ENCODE measurements around the gene DHX32. TPM values are rescaled to one million over a fixed set of nuclear protein-coding genes. Genes with fewer than 3 reads are reported as not detected.

Gene DHX32
- total RNA-seq, 1 experiment from 2014 or later, result 32.2 TPM

DNA sequence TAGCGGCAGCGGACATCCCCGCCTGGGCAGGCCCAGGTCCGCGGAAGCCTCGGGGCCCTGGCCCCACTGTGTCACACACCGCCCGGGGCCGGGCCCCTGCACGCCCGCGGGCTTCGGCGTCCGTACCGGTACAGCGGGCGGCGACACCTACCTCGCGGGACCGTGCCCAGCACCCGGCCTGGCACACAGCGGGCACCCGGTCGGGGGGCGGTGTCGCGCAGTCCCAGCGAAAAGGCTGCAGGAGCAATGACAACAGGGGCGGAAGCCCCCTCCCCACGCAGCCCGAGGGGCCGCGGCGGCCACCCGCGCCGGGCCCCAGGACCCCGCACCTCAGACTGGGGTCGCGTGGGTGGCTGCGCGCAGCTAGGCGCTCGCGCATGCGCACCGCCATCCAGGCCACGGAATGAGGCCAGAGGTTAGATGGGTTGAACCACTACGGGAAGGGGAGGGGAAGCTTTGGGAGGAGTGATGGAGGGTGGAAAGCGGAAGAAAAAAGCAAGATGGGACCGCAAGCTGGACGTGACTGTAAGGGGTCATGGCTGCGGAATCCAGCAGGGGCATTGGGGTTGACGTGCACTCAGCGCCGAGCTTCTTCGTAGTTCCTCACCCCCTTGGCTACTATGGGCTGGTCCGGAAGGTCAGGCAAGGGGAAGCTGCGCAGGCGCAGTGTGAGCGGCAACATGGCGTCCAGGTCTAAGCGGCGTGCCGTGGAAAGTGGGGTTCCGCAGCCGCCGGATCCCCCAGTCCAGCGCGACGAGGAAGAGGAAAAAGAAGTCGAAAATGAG, 58.0 kb downstream of the DHX32 start, which contains the start of the genes BCCIP and UROS:
Gene BCCIP, plus strand, starts transcription at position 669 of the 785 bp plus-strand sequence. Its CDS starts 12 bp downstream, at position 681.
Gene UROS, minus strand, starts transcription at position 381 of the 785 bp plus-strand sequence. CDS start 6,759 bp downstream, outside the sequence.
- CTCF ChIA-PET, result no interaction called here
- intact Hi-C loops (cut with micrococcal nuclease; ENCODE audit: unreplicated experiment), result no loop called here
- H3K4me3 Mint-ChIP-seq (ENCODE audit: low read depth, unreplicated experiment), result no peak within 1 kb of the TSS
- DNase-seq, result peak; percentile 79
- TF ChIP-seq, protein P1, sequence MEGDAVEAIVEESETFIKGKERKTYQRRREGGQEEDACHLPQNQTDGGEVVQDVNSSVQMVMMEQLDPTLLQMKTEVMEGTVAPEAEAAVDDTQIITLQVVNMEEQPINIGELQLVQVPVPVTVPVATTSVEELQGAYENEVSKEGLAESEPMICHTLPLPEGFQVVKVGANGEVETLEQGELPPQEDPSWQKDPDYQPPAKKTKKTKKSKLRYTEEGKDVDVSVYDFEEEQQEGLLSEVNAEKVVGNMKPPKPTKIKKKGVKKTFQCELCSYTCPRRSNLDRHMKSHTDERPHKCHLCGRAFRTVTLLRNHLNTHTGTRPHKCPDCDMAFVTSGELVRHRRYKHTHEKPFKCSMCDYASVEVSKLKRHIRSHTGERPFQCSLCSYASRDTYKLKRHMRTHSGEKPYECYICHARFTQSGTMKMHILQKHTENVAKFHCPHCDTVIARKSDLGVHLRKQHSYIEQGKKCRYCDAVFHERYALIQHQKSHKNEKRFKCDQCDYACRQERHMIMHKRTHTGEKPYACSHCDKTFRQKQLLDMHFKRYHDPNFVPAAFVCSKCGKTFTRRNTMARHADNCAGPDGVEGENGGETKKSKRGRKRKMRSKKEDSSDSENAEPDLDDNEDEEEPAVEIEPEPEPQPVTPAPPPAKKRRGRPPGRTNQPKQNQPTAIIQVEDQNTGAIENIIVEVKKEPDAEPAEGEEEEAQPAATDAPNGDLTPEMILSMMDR (IDR thresholded peaks at IDR 0.05; ENCODE audit: unreplicated experiment), result no peak
- peaks cover 14% of the 10 kb centered on the region for H3K36me3 Mint-ChIP-seq (ENCODE audit: insufficient read depth, unreplicated experiment)
- H3K27ac Mint-ChIP-seq (ENCODE audit: unreplicated experiment), result no peak within 1 kb of the TSS
- H3K27me3 Mint-ChIP-seq (ENCODE audit: unreplicated experiment), result no peaks in the 10 kb centered on the region
- H3K9me3 Mint-ChIP-seq (ENCODE audit: low read depth, unreplicated experiment), result no peaks in the 10 kb centered on the region
- peaks cover 11% of the 10 kb centered on the region for H3K4me1 Mint-ChIP-seq (ENCODE audit: low read depth, unreplicated experiment)
- BruUV-seq (replicated peaks), result no TSS peak

DNA sequence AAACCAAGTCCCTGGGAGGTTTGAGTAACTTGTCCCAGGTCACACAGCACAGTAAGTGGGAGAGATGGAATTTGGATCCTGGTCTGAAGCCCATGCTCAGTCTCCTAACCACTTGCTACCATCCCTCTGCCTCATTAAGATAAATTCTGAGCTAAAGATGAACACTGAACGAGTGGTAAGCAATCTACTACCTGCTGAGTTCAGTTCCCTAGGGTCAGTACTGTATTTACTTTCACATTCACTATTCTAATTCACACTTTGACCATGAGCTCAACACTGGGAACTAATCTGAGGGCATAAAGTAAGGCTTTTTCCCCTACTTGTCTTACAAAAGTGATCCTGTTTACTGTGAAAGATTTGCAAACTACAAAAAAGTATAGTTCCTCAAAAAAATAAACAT, 60.4 kb downstream of the DHX32 start:
- H3K9me3 Mint-ChIP-seq (ENCODE audit: low read depth, unreplicated experiment), result no peaks in the 10 kb centered on the region

DNA sequence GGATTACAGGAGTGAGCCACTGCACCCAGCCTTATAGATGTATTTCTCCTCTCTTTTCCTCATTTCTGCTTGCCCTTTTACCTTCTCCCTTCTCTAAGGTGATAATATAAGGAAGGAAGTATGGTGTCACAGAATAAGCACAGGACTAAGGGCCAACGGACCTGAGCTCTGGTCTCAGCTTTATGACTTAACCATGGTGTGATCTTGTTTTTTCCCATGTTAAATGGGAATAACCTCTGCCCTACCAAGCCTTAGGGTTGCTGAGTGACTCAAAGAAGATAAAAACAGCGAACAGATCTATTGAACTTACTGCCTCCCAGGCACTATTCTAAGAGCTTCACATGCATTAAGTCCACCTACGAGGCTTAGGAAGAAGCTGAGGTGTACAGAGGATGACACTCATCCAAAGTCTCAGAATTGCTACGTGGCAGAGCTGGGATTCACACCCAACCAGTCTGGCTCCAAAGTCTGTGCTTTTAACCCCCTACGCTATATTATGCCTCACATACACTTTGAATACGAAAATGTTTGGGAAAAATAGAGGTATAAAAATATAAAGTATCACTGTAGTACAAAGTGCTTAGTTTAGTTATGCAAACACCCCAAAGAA, 63.6 kb downstream of the DHX32 start:
- Mint-ChIP-seq H3K27me3 (ENCODE audit: unreplicated experiment) (no peaks in the 10 kb centered on the region), H3K36me3 (ENCODE audit: insufficient read depth, unreplicated experiment) (peaks cover 5% of the 10 kb centered on the region), H3K27ac (ENCODE audit: unreplicated experiment) (no peak overlapping the region), H3K4me1 (ENCODE audit: low read depth, unreplicated experiment) (no peaks in the 10 kb centered on the region), H3K4me3 (ENCODE audit: low read depth, unreplicated experiment) (no peak overlapping the region), H3K9me3 (ENCODE audit: low read depth, unreplicated experiment) (no peaks in the 10 kb centered on the region)
- TF ChIP-seq, protein P1 (IDR thresholded peaks at IDR 0.05; ENCODE audit: unreplicated experiment), result no peak
- intact Hi-C loops (cut with micrococcal nuclease; ENCODE audit: unreplicated experiment), result no loop called here
- DNase-seq, result no peak
- no TSS peak for BruUV-seq (replicated peaks)
- CTCF ChIA-PET, result no interaction called here

More for the DNA sequence above, 60.4 kb downstream of the DHX32 start:
- TF ChIP-seq, protein P1 (IDR thresholded peaks at IDR 0.05; ENCODE audit: unreplicated experiment), result no peak
- peaks cover 5% of the 10 kb centered on the region for H3K36me3 Mint-ChIP-seq (ENCODE audit: insufficient read depth, unreplicated experiment)
- H3K27ac Mint-ChIP-seq (ENCODE audit: unreplicated experiment), result no peak overlapping the region
- no peak overlapping the region for H3K4me3 Mint-ChIP-seq (ENCODE audit: low read depth, unreplicated experiment)
- intact Hi-C loops (cut with micrococcal nuclease; ENCODE audit: unreplicated experiment), result no loop called here
- no TSS peak for BruUV-seq (replicated peaks)
- CTCF ChIA-PET, result no interaction called here
- H3K27me3 Mint-ChIP-seq (ENCODE audit: unreplicated experiment), result no peaks in the 10 kb centered on the region
- H3K4me1 Mint-ChIP-seq (ENCODE audit: low read depth, unreplicated experiment), result peaks cover 1% of the 10 kb centered on the region
- DNase-seq, result no peak

DNA sequence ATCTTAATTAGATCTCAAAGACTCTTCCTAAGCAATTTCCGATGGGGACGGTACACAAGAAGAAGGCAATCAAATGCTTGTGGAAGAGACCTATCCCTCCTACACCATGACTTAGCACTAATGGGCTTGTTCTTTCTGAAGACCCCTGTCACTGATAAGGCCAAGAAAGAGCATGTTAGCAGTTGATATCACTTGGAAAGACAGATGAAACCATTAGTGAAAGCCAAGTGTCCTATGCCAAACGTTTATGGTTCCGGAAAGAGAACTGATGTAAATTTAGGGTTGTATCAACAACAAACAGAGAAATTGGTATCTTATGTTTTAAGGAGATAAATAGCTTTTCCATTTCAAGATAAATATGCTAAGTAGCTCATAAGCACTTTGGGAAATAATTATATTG, 64.5 kb downstream of the DHX32 start:
- TF ChIP-seq, protein P1 (IDR thresholded peaks at IDR 0.05; ENCODE audit: unreplicated experiment), result no peak
- peaks cover under 1% of the 10 kb centered on the region for H3K36me3 Mint-ChIP-seq (ENCODE audit: insufficient read depth, unreplicated experiment)
- H3K9me3 Mint-ChIP-seq (ENCODE audit: low read depth, unreplicated experiment), result no peaks in the 10 kb centered on the region
- DNase-seq, result no peak
- H3K27me3 Mint-ChIP-seq (ENCODE audit: unreplicated experiment), result no peaks in the 10 kb centered on the region
- H3K27ac Mint-ChIP-seq (ENCODE audit: unreplicated experiment), result no peak overlapping the region
- intact Hi-C loops (cut with micrococcal nuclease; ENCODE audit: unreplicated experiment), result no loop called here
- no peaks in the 10 kb centered on the region for H3K4me1 Mint-ChIP-seq (ENCODE audit: low read depth, unreplicated experiment)
- CTCF ChIA-PET, result no interaction called here
- BruUV-seq (replicated peaks), result no TSS peak
- no peak overlapping the region for H3K4me3 Mint-ChIP-seq (ENCODE audit: low read depth, unreplicated experiment)
